HG03521 (cell line): Measurements from ENCODE around the gene SEC11A.
"Not testable (repeated sequence)": the region's sequence is repeated elsewhere in the genome, so short reads cannot be mapped to it uniquely, and the experiment has no call there.

ENCODE experiments used
- ATAC-seq: cut with Tn5 transposase; IDR thresholded peaks from one replicate; pipeline ENCODE4 v1.9.1; 2021; ENCODE audit warnings: mild to moderate bottlenecking, moderate library complexity; ENCODE audit not compliant: unreplicated experiment

Gene SEC11A

GRCh38 chr15:84645997-84646396 is 69.9 kb downstream of the SEC11A start:
- no peak for ATAC-seq

DNA sequence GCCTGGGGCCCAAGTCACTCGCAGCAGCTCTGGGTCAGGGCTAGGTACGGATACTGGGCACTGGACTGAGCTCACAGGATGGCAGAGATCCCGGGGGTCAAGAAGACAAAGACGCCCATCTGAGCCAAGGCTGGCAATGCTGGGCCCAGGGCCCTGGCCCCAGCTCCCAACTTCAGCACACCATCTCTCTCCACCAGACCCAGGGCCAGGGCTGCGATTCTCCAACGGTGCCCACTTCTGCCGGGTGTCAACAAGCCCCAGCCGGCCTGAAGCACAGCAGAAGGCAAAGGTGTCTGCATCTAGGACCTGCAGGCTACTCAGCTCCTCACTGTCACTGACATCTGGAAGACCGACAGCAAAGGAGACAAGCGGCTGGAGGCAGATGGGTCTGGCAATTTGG is 70.4 kb downstream of the SEC11A start:
- ATAC-seq, result no peak

GRCh38 chr15:84643838-84644237 is 72.1 kb downstream of the SEC11A start:
- ATAC-seq, result no peak

- ATAC-seq, result not testable (repeated sequence)
Measured at GRCh38 chr15:84642640-84643039, 73.3 kb downstream of the SEC11A start.

- not testable (repeated sequence) for ATAC-seq
Measured at GRCh38 chr15:84641871-84642270, 74.1 kb downstream of the SEC11A start.

DNA sequence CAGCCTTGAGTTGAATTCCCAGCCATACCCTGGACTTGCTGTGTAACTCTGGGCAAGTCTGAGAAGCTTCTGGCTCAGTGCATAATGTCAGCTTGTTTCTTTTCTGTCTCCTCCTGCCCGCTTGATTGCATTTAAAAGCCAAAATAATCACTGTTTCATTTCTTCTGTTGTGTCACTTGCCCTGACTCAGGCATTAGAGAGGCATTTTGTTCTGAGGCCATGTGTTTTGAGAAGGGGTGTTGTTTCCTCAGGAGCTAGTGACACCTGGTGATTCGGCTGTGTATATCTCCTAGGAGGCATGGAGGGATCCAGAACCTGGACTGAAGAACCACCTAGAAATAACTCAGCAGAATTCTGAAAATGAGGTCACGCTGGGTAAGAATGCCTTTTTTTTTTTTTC is 77.8 kb downstream of the SEC11A start:
- ATAC-seq, result no peak

DNA sequence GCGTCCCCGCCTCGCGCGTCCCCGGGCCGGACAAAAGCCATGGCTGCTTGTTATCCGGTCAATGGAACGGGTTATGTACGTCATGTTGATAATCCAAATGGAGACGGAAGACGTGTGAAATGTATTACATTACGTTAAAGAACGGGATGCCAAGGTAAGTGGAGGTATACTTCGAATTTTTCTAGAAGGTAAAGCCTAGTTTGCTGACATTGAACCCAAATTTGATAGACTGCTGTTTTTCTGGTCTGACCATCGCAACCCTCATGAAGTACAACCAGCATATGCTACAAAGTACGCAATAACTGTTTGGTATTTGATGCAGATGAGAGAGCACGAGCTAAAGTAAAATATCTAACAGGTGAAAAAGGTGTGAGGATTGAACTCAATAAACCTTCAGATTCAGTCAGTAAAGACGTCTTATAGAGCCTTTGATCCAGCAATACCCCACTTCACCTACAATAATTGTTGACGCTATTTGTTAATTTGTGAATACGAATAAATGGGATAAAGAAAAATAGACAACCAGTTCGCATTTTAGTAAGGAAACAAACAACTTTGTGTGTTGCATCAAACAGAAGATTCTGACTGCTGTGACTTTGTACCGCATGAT is 81.6 kb downstream of the SEC11A start:
- ATAC-seq, result no peak

DNA sequence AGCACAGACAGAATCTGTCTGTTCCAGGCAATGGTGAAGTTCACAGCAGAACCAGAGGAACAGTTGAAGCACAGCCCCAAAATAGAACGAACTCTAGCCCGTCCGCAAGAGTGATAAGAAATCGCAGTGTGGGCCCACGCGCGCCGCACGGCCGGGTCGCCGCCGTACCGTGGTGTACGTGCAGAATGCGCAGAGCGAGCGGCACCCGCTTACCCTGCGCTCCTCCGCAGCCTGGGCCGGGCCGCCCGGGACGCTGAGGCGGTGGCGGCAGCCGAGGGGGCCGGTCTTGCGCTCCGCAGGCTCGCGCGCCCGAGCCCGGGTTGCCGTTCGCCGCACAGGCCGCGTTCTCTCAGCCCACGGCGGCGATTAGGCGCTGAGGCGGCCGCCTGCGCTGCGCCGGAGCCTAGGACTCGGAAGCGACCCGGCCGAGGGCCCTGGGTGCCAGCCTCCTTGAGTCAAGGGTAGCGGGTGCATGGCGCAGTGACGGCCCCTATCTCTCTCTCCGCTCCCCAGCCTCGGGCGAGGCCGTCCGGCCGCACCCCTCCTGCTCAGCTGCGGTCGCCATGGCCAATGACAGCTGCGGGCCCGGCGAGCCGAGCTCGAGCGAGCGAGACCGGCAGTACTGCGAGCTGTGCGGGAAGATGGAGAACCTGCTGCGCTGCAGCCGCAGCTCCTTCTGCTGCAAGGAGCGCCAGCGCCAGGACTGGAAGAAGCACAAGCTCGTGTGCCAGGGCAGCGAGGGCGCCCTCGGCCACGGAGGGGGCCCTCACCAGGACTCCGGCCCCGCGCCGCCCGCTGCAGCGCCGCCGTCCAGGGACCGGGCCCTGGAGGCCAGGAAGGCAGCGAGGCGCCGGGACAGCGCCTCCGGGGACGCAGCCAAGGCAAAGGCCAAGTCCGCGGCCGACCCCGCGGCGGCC is 82.4 kb downstream of the SEC11A start:
- peak; percentile 35 for ATAC-seq

DNA sequence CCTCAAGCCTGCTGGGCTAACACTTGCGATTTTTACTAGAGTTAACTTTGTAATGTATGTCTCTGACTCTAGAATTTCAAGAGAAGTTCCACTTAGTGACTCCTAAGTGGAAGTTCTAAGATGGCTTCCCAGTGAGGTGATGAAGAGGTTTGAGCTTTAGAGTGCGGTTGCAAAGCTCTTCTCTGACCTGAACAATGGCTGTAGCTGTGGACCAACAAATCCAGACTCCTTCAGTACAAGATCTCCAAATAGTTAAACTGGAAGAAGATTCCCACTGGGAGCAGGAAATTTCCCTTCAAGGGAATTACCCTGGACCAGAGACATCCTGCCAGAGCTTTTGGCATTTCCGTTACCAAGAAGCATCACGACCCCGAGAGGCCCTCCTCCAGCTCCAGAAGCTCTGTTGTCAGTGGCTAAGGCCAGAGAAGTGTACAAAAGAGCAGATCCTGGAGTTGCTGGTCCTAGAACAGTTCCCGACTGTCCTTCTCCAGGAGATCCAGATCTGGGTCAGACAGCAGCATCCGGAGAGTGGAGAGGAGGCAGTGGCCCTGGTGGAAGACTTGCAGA is 84.2 kb downstream of the SEC11A start:
- no peak for ATAC-seq

DNA sequence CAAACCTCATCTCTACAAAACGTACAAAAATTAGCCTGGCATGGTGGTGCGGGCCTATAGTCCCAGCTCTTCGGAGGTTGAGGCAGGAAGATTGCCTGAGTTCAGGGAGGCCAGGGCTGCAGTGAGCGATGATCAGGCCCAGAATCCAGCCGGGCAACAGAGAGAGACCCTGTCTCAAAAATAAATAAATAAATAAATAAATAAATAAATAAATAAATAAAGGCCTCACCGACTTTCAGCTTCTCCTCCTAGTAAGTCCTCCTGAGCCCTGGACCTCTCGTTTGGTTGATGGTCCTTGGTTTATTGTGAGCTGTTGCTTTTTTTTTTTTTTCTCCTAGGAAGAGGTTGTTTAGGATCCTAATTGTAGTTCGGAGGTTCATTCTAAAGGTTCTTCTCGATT is 86.9 kb downstream of the SEC11A start:
- no peak for ATAC-seq

GRCh38 chr15:84625123-84625522 is 90.8 kb downstream of the SEC11A start:
- ATAC-seq, result no peak

DNA sequence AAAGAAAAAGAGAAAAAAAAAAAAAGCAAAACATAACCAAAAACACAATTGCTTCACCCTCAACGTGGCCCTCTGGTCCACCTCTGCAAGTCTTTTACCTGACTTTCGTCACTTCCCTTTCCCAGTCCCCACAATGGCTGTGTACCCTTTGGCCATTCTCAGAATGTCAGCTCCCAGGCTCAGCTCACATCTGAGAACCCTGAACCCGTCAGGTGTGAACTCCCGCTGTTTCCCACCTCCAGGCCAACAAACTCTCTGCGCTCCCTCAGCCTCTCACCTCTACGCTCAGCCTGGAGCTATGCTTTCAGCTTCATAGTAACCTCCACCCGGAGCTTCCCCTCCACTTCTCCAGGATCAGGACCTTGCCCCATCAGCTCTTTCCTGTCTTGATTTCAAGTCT is 91.6 kb downstream of the SEC11A start:
- no peak for ATAC-seq

GRCh38 chr15:84621358-84621979 is 94.5 kb downstream of the SEC11A start:
- no peak for ATAC-seq

DNA sequence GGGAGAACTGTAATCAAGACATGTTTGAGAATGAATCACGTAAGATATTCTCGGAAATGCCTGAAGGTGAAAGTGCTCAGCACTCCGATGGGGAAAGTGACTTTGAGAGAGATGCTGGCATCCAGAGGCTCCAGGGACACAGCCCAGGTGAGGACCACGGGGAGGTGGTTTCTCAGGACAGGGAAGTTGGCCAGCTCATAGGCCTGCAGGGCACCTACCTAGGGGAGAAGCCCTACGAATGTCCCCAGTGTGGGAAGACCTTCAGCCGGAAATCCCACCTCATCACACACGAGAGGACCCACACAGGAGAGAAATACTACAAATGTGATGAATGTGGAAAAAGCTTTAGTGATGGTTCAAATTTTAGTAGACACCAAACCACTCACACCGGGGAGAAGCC is 95.3 kb downstream of the SEC11A start:
- no peak for ATAC-seq
